MM.1S (cell line): ENCODE measurements around the gene ZNG1F.
"Not testable (repeated sequence)": the region's sequence is repeated elsewhere in the genome, so short reads cannot be mapped to it uniquely, and the experiment has no call there.

Experiments used
- DNase-seq: peaks from one replicate; pipeline ENCODE4 v3.0.0-alpha.2; 2015
- H2AFZ ChIP-seq: fragments of 300-600 bp; sonication (generic); 2 replicates; pipeline ENCODE4 v1.6.0; 2016; ENCODE audit warnings: antibody characterized with exemption, low read length
- H3F3A ChIP-seq: fragments of 300-600 bp; sonication (generic); 2 replicates; pipeline ENCODE4 v1.6.1; 2016; ENCODE audit warnings: mild to moderate bottlenecking, antibody characterized with exemption, low read length, moderate library complexity, mixed read lengths; ENCODE audit not compliant: insufficient read depth
- H3K27ac ChIP-seq: fragments of 300-600 bp; sonication (generic); 2 replicates; pipeline ENCODE4 v1.5.1; 2016; ENCODE audit warnings: mild to moderate bottlenecking, low read length
- H3K27me3 ChIP-seq: fragments of 300-600 bp; sonication (generic); replicated peaks from 2 replicates; pipeline ENCODE4 v1.6.0; 2016; ENCODE audit warnings: low read length; ENCODE audit not compliant: insufficient read depth
- H3K36me3 ChIP-seq: fragments of 300-600 bp; sonication (generic); replicated peaks from 2 replicates; pipeline ENCODE4 v1.6.1; 2016; ENCODE audit warnings: mild to moderate bottlenecking, low read length, mixed read lengths; ENCODE audit not compliant: insufficient read depth
- H3K4me1 ChIP-seq: fragments of 300-600 bp; sonication (generic); 2 replicates; pipeline ENCODE4 v1.6.1; 2016; ENCODE audit warnings: low read length, mixed read lengths
- H3K4me2 ChIP-seq: fragments of 300-600 bp; sonication (generic); 2 replicates; pipeline ENCODE4 v1.6.0; 2016; ENCODE audit warnings: low read depth, low read length
- H3K4me3 ChIP-seq: fragments of 300-600 bp; sonication (generic); 2 replicates; pipeline ENCODE4 v1.5.1; 2016; ENCODE audit warnings: low read length, mixed read lengths
- H3K79me2 ChIP-seq: fragments of 300-600 bp; sonication (generic); 2 replicates; pipeline ENCODE4 v1.6.1; 2016; ENCODE audit warnings: mixed run types, low read length, mixed read lengths
- H3K9ac ChIP-seq: fragments of 300-600 bp; sonication (generic); 2 replicates; pipeline ENCODE4 v1.6.1; 2016; ENCODE audit warnings: low read length, mixed read lengths
- H3K9me2 ChIP-seq: fragments of 300-600 bp; sonication (generic); replicated peaks from 2 replicates; pipeline ENCODE4 v1.6.1; 2016; ENCODE audit warnings: mild to moderate bottlenecking, low read length, mixed read lengths; ENCODE audit not compliant: insufficient read depth
- H3K9me3 ChIP-seq: fragments of 300-600 bp; sonication (generic); replicated peaks from 2 replicates; pipeline ENCODE4 v1.6.1; 2016; ENCODE audit warnings: mild to moderate bottlenecking, low read length, mixed read lengths; ENCODE audit not compliant: insufficient read depth
- H4K20me1 ChIP-seq: fragments of 300-600 bp; sonication (generic); 2 replicates; pipeline ENCODE4 v1.6.1; 2016; ENCODE audit warnings: mild to moderate bottlenecking, low read length, moderate library complexity, mixed read lengths; ENCODE audit not compliant: insufficient read depth

Gene ZNG1F

GRCh38 chr9:41104542-41104941, 84.6 kb downstream of the ZNG1F start:
- DNase-seq, H4K20me1 ChIP-seq, H3K9ac ChIP-seq, H3K9me2 ChIP-seq, H2AFZ ChIP-seq, H3K4me3 ChIP-seq, H3K36me3 ChIP-seq, H3K27ac ChIP-seq, H3K27me3 ChIP-seq, H3K9me3 ChIP-seq, H3K4me1 ChIP-seq, H3K79me2 ChIP-seq, H3K4me2 ChIP-seq, H3F3A ChIP-seq: not testable (repeated sequence)

GRCh38 chr9:41100508-41100907, 88.6 kb downstream of the ZNG1F start:
- H3K9ac ChIP-seq, H3K9me2 ChIP-seq, H3K79me2 ChIP-seq, DNase-seq, H3K36me3 ChIP-seq, H3K4me2 ChIP-seq, H3K4me3 ChIP-seq, H2AFZ ChIP-seq, H3K4me1 ChIP-seq, H3K9me3 ChIP-seq, H3K27ac ChIP-seq, H3K27me3 ChIP-seq, H3F3A ChIP-seq, H4K20me1 ChIP-seq: not testable (repeated sequence)

GRCh38 chr9:41098759-41099158, 90.4 kb downstream of the ZNG1F start:
- not testable (repeated sequence) for H3K9me3 ChIP-seq, H3K4me1 ChIP-seq, H3K9ac ChIP-seq, H2AFZ ChIP-seq, H3K36me3 ChIP-seq, H3K27ac ChIP-seq, H3K9me2 ChIP-seq, H3K4me3 ChIP-seq, H3F3A ChIP-seq, H3K79me2 ChIP-seq, H3K4me2 ChIP-seq, H4K20me1 ChIP-seq, H3K27me3 ChIP-seq
- peak; percentile 5 for DNase-seq

- not testable (repeated sequence) for H3K9me3 ChIP-seq, H3K9ac ChIP-seq, H2AFZ ChIP-seq, H3K27me3 ChIP-seq, H3K36me3 ChIP-seq, H3K79me2 ChIP-seq, H3K9me2 ChIP-seq, H3K4me1 ChIP-seq, DNase-seq, H3K4me2 ChIP-seq, H3F3A ChIP-seq, H3K27ac ChIP-seq, H4K20me1 ChIP-seq, H3K4me3 ChIP-seq
Observed at GRCh38 chr9:41095060-41095459, 94.1 kb downstream of the ZNG1F start.

- H3K9me2 ChIP-seq, H3K9me3 ChIP-seq, H3F3A ChIP-seq, H3K9ac ChIP-seq, H3K4me3 ChIP-seq, DNase-seq, H3K36me3 ChIP-seq, H4K20me1 ChIP-seq, H3K27ac ChIP-seq, H3K4me2 ChIP-seq, H3K4me1 ChIP-seq, H3K79me2 ChIP-seq, H2AFZ ChIP-seq, H3K27me3 ChIP-seq: not testable (repeated sequence)
Observed at GRCh38 chr9:41094010-41094773, 94.9 kb downstream of the ZNG1F start.

GRCh38 chr9:41090922-41091321, 98.2 kb downstream of the ZNG1F start:
- H3K36me3 ChIP-seq, H3F3A ChIP-seq, H3K79me2 ChIP-seq, H3K27ac ChIP-seq, H4K20me1 ChIP-seq, H3K4me3 ChIP-seq, H3K27me3 ChIP-seq, H3K4me1 ChIP-seq, H3K9me2 ChIP-seq, H3K9ac ChIP-seq, H3K4me2 ChIP-seq, H2AFZ ChIP-seq, H3K9me3 ChIP-seq, DNase-seq: not testable (repeated sequence)

- H3K9me2 ChIP-seq, H3K4me2 ChIP-seq, H2AFZ ChIP-seq, H3K79me2 ChIP-seq, H3K27ac ChIP-seq, H3K4me1 ChIP-seq, H4K20me1 ChIP-seq, DNase-seq, H3K4me3 ChIP-seq, H3F3A ChIP-seq, H3K36me3 ChIP-seq, H3K9me3 ChIP-seq, H3K27me3 ChIP-seq, H3K9ac ChIP-seq: not testable (repeated sequence)
Observed at GRCh38 chr9:41090386-41090785, 98.7 kb downstream of the ZNG1F start.
